Left forelimb (tissue), 1 donor: ENCODE data around the gene DIP2C.
"Not testable (repeated sequence)": the region's sequence is repeated elsewhere in the genome, so short reads cannot be mapped to it uniquely, and the experiment has no call there.

ENCODE experiments used
- DNase-seq: peaks from one replicate; pipeline ENCODE4 v3.0.0-alpha.2; 2018; ENCODE audit warnings: low spot score

Gene DIP2C

DNA sequence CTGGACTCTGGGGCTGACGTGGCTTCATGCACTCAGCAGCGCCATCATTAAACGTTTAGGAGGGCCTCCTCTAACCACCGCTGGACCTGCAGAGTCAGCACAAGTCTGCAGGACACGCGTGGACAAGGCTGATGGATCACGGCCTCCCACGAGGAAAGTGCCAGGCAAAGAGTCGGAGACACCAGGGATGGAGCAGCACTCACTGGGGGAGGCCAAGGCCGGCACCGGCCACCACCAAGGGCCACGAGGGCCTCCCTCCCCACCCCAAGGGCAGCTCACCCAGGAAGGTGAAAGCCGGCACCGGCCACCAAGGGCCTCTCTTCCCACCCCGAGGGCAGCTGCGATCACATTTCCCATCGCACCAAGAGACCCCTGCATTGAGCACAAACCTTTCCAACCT lies 91.5 kb downstream of the DIP2C start:
- no peak for DNase-seq

DNA sequence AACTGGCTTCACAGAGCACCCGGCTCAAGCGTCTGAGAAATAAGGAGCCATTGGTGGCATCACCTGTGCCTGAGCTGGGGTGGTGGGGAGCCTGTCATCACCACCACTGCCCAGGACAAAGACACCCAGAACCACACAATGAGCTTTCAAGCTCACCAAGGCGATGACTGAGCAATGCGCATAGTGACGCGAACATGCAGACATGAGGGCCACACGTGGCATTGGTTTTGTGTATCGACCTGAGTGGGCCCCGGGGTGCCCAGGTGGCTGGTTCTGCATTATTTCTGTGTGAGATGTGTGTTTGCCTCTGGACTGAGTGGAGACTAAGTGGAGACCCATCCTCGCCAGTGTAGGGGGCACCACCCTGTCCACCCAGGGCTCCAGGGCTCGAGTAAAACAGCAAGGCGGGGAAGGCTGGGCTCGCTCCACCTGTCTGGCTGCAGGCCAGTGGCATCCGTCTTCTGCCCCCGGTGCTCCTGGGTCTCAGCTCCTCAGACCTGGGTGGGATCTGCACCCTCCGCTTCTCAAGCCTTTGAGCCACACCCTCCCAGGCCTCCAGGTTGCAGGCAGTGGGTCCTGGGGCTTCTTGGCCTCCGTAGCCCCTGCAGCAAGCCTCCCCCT lies 92.6 kb downstream of the DIP2C start:
- no peak for DNase-seq

- not testable (repeated sequence) for DNase-seq
Measured at GRCh38 chr10:596131-596530, 93.3 kb downstream of the DIP2C start.

DNA sequence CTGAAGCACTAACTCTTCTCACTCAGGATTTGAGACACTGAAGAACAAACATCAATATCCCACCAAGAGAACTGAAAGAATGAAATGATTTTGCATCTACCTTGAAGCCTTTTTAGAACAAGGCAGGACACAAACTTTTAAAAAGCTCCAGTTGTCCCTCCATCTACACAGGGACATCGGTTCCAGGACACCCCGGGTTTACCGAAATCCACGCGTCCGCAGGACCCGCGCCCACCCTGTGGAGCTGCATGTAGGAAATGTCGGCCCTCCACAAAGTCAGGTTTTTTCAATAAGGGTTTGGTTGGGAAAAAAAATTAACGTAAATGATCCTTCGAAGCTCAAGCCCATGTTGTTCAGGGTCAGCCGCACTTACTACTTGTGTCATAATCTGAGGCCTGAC lies 94.0 kb downstream of the DIP2C start:
- no peak for DNase-seq

GRCh38 chr10:594584-595270 lies 94.7 kb downstream of the DIP2C start:
- no peak for DNase-seq

DNA sequence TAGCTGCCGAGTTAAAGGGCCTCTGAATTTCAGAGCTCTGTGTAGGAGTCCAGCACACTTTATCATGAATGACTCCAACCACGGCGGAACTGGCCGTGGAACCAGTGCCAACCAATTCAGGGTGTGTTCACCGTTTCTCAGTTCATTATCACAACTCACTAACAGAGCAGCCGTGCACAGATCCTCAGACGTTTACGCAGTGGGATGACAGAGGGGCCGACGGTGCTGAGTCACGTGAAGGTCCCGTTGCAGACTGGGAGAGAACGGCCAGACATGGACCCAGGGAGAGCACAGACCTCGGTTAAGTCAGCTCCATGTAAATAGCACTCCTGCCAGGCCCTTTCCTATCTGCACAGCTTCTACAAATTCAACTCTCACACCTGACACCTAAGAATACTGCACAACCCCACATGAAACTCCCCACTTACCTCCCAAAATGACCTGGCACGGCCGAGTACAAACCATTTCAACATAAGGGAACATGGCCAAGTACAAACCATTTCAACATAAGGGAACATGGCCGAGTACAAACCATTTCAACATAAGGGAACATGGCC lies 95.5 kb downstream of the DIP2C start:
- DNase-seq, result no peak

DNA sequence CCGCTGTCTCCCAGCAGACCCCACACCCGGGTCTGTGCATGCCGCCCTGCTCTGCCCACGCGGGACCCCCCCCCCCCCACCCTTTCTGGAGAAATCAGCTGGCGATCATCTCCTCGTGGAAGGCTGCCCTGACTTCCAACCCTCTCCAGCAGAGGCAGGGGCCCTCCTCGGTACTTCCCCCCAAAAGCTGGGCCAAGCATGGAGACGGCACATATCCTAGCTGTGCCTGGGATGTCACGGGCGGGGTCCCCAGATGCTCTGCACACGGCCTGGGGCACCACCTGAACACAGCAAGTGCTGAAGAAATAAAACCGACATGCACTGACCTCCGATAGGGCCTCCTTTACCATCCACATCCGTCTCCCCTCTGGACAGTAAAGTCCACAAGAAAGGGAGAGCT lies 96.0 kb downstream of the DIP2C start:
- DNase-seq, result no peak

DNA sequence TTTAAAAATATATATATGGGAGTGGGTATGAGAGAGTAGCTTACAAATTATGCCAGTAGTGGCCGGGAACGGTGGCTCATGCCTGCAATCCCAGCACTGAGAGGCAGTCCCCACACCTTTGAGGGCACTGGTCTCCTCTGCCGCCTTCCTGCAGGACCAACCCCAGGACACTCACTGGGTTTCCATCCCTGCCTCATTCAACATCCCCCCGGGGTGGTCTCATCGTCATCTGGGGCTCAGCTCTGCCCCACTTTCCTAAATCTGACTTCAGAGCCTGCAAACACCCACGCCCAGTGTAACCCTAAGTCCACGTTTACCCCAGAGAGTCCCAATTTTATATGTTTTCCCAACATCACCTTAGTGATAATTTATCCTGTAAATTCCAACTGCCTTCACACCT lies 96.5 kb downstream of the DIP2C start:
- no peak for DNase-seq

GRCh38 chr10:591646-592045 lies 97.8 kb downstream of the DIP2C start:
- no peak for DNase-seq

- no peak for DNase-seq
Measured at GRCh38 chr10:590721-591120, 98.7 kb downstream of the DIP2C start.

GRCh38 chr10:589961-590680 lies 99.3 kb downstream of the DIP2C start:
- no peak for DNase-seq

DNA sequence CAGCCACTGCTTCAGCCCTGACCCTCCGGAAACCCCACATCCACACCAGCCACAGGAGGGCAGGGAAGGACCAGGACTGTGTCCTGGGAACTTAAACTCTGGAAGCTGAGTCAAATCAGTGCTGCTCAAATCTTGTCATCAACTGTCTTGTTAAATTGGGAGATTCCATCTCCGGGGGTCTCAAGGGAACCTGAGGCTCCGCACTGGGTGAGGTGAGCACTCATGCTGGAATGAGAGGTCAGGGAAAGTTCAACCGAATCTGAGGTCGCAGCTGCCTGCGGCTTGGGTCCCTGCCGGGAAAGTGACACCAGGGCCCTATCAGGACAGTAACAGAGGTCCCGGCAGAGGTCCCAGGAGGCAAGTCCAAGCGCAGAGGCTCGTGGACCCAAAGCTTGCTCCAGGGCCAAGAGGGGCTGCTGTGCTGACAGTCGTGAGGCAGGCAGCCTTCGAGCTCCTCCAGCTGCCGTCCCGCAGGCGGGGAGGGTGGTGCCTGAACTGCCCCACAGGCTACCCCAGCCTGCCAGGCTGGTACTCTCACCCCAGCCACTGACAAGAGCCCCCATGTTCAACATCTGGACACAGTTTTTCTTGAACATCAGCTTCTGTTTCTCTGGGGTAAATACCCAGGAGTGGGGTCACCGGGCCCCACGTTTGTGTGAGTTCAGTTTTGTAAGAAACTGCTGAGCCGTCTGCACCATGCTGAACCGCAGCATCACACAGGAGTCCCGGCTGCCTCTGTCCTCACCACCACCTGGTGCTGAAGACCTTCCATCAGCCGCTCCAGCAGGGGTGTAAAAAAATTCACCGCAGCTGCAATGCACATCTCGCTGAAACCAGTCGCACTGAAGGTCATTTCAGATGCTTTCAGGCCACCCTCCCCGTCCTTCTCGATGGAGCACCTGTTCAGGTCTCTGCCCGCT lies 101.0 kb downstream of the DIP2C start:
- DNase-seq, result no peak

DNA sequence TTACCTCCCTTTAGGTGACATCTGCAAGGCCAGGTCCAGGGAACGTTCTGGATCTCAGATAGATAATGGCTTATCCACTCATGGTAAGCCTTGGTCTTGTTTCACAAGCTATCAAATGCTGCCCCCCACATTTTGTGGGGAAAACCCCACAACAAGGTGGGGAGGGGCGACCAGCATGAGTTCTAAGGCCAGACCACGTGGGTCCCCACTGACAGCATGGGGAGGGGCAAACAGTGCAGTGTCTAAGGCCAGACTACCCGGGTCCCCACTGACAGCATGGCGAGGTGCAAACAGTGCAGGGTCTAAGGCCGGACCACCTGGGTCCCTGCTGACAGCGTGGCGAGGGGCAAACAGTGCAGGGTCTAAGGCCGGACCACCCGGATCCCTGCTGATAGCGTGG lies 102.8 kb downstream of the DIP2C start:
- DNase-seq, result no peak

DNA sequence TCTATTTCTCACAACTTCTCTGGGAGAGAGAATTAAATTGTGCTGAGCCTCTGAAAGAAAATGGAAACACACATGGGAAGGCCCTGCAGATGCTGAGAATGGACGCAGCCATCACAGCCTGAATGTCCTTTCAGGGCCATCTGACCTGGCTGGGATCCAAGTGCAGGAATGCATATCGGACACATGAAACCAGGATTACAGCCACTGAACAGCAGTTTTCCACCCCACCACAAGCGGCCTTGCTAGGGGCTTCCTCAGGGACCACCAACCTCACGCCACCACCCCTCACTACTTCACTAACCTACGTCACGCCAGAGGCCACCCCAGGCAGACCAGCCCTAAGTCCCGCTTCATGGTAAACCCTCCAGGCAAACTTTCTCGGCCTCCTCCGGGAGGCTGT lies 103.3 kb downstream of the DIP2C start:
- no peak for DNase-seq

- DNase-seq, result no peak
Measured at GRCh38 chr10:585502-585901, 104.0 kb downstream of the DIP2C start.

DNA sequence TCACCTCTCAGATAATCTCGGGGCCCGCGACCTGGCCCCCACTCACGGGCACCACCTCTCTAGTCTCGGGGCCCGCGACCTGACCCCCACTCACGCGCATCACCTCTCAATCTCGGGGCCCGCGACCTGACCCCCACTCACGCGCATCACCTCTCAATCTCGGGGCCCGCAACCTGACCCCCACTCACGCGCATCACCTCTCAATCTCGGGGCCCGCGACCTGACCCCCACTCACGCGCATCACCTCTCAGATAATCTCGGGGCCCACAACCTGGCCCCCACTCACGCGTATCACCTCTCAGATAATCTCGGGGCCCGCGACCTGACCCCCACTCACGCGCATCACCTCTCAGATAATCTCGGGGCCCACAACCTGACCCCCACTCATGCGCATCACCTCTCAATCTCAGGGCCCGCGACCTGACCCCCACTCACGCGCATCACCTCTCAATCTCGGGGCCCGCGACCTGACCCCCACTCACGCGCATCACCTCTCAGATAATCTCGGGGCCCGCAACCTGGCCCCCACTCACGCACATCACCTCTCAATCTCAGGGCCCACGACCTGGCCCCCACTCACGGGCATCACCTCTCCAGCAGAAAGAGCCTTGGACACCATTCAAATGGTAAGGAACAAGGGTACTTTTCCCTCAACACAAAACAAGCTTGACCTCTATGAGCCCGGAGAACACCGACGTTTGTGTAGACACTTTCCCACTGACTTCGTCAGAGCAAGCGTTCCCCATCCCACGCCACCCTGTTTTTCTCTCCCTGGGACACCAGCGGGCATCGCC lies 104.8 kb downstream of the DIP2C start:
- DNase-seq, result not testable (repeated sequence)

GRCh38 chr10:583433-583832 lies 106.0 kb downstream of the DIP2C start:
- no peak for DNase-seq

- no peak for DNase-seq
Measured at GRCh38 chr10:581776-582330, 107.6 kb downstream of the DIP2C start.

GRCh38 chr10:580778-581177 lies 108.7 kb downstream of the DIP2C start:
- DNase-seq, result no peak

DNA sequence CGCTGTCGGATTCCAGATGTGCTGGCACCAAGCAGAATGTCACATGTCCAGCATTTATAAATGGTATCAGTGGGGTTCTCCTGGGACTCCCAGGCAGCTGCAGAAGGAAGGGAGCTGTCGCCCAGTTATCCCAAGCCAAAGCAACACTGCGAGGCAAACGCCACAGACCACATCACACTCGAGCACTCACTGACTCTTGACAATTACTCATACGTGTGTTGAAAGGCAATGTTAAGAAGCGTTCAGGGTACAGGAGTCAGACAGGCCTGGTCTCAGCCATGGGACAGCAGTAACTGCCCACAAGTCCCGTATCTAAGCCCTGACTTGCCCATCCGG lies 113.4 kb downstream of the DIP2C start:
- no peak for DNase-seq
